GM13976 (cell line): ENCODE results near the gene GFPT2.

Experiments
- DNase-seq: peaks from one replicate; pipeline ENCODE4 v3.0.0; 2012; ENCODE audit warnings: low spot score
- in situ Hi-C: fragments of 300-500 bp; cut with MboI; formaldehyde crosslinking; loops from one replicate; pipeline ENCODE4 v1.12.0; 2022; ENCODE audit warnings: low sequenced_read_pairs, mixed read lengths, inconsistent platforms; ENCODE audit not compliant: unreplicated experiment
- TF ChIP-seq, protein P1 (sequence below): IDR thresholded peaks from 2 replicates; pipeline ENCODE4 v1.5.1; 2012; ENCODE audit warnings: borderline replicate concordance, mild to moderate bottlenecking; ENCODE audit not compliant: insufficient read depth; ENCODE audit errors: extremely low read depth, missing control alignments, control extremely low read depth

GFPT2 gene

DNA sequence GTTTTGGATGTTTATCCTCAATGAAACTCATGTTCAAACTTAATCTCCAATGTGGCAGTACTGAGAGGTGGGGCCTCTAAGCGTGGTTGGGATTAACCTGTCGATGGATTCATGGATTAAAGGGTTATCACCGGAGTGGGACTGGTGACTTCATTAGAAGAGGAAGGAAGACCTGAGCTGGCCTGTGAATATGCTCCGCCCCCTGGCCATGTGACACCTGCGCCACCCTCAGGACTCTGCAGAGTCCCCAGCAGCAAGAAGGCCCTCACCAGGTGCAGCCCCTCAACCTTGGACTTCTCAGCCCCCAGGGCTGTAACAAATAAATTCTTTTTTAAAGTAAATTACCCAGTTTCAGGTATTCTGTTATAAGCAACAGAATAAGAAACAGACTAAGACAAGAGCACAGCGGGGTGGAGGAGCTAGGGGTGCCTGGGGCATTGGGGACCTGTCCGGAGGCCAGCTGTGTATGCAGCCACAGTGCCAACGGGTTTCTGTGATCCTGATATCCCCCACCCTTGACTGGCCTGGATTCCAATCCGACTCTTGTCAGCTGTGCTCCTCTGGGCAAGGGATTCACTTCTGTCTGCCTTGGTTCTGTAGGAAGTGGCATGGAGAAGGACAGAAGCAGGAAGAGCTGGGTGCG is 58.1 kb downstream of the GFPT2 start:
- TF ChIP-seq, protein P1, sequence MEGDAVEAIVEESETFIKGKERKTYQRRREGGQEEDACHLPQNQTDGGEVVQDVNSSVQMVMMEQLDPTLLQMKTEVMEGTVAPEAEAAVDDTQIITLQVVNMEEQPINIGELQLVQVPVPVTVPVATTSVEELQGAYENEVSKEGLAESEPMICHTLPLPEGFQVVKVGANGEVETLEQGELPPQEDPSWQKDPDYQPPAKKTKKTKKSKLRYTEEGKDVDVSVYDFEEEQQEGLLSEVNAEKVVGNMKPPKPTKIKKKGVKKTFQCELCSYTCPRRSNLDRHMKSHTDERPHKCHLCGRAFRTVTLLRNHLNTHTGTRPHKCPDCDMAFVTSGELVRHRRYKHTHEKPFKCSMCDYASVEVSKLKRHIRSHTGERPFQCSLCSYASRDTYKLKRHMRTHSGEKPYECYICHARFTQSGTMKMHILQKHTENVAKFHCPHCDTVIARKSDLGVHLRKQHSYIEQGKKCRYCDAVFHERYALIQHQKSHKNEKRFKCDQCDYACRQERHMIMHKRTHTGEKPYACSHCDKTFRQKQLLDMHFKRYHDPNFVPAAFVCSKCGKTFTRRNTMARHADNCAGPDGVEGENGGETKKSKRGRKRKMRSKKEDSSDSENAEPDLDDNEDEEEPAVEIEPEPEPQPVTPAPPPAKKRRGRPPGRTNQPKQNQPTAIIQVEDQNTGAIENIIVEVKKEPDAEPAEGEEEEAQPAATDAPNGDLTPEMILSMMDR: no peak
- DNase-seq: no peak
- in situ Hi-C loops: no loop called here

- in situ Hi-C loops: no loop called here
- no peak for DNase-seq
- TF ChIP-seq, protein P1: no peak
These were observed 58.7 kb downstream of the GFPT2 start for GRCh38 chr5:180294411-180294810.

DNA sequence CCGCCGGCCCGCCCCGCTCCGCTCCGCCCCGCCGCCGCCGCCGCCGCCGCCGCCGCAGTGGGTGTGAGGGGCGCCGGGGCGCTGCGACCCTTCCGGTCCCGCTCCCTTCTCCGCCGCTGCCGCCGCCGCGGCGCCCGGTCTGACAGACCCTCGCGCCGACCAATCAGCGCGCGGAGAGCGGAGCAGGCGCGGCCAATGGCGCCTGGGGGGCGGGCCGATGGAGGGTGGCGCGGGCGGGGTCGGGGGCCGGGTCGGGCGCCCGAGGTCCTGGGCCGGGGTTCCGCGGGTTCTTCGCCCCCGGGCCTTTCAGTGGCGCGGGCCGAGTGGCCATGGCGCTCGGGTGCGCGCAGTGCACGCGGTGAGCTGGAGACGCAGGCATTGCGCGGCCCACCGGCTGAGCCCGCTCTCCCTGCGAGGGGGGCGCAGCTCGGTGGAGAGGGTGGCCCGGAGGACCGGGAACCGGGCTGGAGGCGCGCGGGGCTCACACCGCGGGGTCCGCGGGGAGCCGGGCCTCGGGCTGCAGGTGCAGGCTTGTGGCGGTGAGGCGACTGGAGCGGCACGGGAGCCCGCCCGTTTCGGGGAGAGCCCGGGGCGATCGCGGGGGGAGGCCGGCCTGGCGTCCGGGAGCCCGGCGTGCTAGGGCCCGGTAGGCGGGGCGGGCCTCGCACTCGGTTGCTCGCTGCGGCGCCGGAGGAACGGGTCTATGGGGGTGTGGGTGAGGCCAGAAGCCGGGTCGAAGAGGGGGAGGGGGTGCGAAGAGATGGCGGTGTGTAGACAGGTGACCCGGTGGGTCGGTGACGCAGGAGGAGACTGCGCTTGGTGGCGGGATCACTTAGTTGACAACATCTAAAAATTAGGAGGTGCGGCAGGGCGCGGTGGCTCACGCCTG is 60.9 kb downstream of the GFPT2 start, which contains the start of gene MAPK9:
MAPK9 (minus strand) TSS at position 141 of the 889 bp plus-strand sequence. CDS start 11,522 bp downstream, outside the sequence.
- peak; percentile 95 for DNase-seq
- TF ChIP-seq, protein P1: no peak
- in situ Hi-C loops: no loop called here

DNA sequence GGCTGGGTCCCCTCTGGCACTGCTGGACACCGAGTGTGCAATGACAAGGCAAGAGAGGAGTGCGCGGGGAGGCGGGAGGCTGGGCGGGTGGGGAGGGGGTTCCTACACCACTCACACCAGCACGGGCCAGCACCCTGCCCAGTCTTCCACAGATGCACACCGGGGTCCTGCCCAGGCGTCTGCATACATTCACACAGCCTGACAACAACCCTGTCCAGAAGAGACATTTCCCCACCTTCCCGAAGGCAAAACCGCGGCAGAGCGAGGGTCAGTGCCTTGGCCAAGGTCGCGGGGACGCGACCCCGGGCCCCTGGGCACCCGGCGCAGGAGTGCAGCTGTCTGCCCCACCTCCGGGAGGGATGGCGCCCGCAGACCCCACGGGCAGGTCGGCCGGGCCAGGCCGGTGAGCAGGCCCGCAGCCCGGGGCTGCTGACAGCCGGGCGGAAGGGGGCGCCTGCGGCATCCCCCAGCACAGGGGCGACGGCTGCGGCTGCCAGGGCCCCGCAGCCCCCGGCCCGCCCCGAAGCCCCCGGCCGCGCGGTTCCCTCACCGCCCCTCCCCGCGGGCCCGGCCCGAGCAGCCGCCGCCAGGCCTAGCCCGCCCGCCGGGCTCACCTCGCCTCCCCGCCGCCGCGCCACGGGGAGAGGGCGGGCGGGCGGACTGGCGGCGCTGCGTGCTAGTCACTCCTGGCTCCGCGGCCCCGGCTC is 61.7 kb downstream of the GFPT2 start:
- in situ Hi-C loops: no loop called here
- DNase-seq: peak; percentile 70
- TF ChIP-seq, protein P1: peak; percentile 46

DNA sequence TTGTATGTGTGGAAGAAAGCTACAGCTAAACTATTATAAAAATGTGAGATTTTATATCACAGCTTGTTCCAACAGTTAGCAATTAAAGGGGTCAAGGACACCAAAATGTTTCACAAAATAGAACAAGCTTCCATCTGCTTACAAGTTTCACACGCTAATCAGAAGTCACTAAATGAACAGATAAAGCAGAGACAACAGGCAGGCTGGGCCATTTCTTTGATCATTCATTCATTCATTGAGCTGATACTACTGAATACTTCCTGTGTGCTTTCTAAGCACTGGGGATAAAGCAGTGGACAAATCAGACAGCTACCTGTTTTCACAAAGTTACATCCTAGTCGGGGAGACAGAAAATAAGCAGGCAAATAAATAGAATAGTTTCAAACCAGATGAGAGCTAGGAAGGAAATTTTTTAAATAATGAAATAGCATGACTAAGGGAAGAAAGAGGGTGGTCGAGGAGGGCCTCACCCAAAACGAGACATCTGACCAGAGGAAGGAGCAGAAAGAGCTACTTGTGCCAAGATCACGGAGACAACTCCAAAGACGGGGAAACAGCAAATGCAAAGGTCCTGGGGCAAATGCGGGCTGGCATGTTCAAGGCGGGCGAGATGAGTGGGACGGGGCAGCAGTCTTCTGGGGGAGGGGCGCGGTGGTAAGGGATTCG is 62.4 kb downstream of the GFPT2 start:
- in situ Hi-C loops: no loop called here
- TF ChIP-seq, protein P1: no peak
- no peak for DNase-seq

GRCh38 chr5:180289966-180290365 is 63.2 kb downstream of the GFPT2 start:
- TF ChIP-seq, protein P1: no peak
- DNase-seq: no peak
- in situ Hi-C loops: no loop called here
